Measurements from ENCODE around the gene TMOD2.

TMOD2 gene

GRCh38 chr15:51818150-51818549 is 66.8 kb downstream of the TMOD2 start:
- DNase-seq (ENCODE audit: low read depth) = no peak

GRCh38 chr15:51825698-51826097 is 74.3 kb downstream of the TMOD2 start:
- no peak for DNase-seq (ENCODE audit: low read depth)

- DNase-seq (ENCODE audit: low read depth) = no peak
These were observed 77.4 kb downstream of the TMOD2 start for GRCh38 chr15:51828621-51829375.

- peak; percentile 79 for DNase-seq (ENCODE audit: low read depth)
These were observed 78.2 kb downstream of the TMOD2 start, which contains the start of gene TMOD3 for GRCh38 chr15:51829376-51830275. Gene TMOD3 (plus strand): TSS chr15:51829653. CDS start chr15:51862885, 33,232 bp downstream.

GRCh38 chr15:51830276-51830806 is 78.9 kb downstream of the TMOD2 start:
- no peak for DNase-seq (ENCODE audit: low read depth)

- no peak for DNase-seq (ENCODE audit: low read depth)
These were observed 82.4 kb downstream of the TMOD2 start for GRCh38 chr15:51833772-51834171.

GRCh38 chr15:51837792-51838251 is 86.4 kb downstream of the TMOD2 start:
- DNase-seq (ENCODE audit: low read depth) = no peak

GRCh38 chr15:51838270-51838669 is 86.9 kb downstream of the TMOD2 start:
- DNase-seq (ENCODE audit: low read depth) = no peak

- no peak for DNase-seq (ENCODE audit: low read depth)
These were observed 89.3 kb downstream of the TMOD2 start for GRCh38 chr15:51840692-51841091.

GRCh38 chr15:51841406-51842040 is 90.1 kb downstream of the TMOD2 start:
- DNase-seq (ENCODE audit: low read depth) = no peak

- DNase-seq (ENCODE audit: low read depth) = no peak
These were observed 90.9 kb downstream of the TMOD2 start for GRCh38 chr15:51842265-51842664.

- DNase-seq (ENCODE audit: low read depth) = no peak
These were observed 91.7 kb downstream of the TMOD2 start for GRCh38 chr15:51842852-51843737.

GRCh38 chr15:51844747-51845426 is 93.5 kb downstream of the TMOD2 start:
- DNase-seq (ENCODE audit: low read depth) = no peak

GRCh38 chr15:51846066-51846462 is 94.7 kb downstream of the TMOD2 start:
- DNase-seq (ENCODE audit: low read depth) = no peak

GRCh38 chr15:51846463-51847230 is 95.2 kb downstream of the TMOD2 start:
- no peak for DNase-seq (ENCODE audit: low read depth)

GRCh38 chr15:51848811-51849210 is 97.4 kb downstream of the TMOD2 start:
- no peak for DNase-seq (ENCODE audit: low read depth)

- no peak for DNase-seq (ENCODE audit: low read depth)
These were observed 98.5 kb downstream of the TMOD2 start for GRCh38 chr15:51849860-51850259.

- no peak for DNase-seq (ENCODE audit: low read depth)
These were observed 102.6 kb downstream of the TMOD2 start for GRCh38 chr15:51853998-51854397.

GRCh38 chr15:51855612-51856011 is 104.2 kb downstream of the TMOD2 start:
- DNase-seq (ENCODE audit: low read depth) = no peak

Measured in stimulated activated CD4-positive, alpha-beta T cell treated with anti-CD3 and anti-CD28 coated beads, Interleukin-2, amount 100 ng/mL, for 4 hours (primary cell).